GM18502 (cell line): ENCODE results near the gene PROKR1.
"Not testable (repeated sequence)": the region's sequence is repeated elsewhere in the genome, so short reads cannot be mapped to it uniquely, and the experiment has no call there.

Experiments used
- ATAC-seq: cut with Tn5 transposase; IDR thresholded peaks from one replicate; pipeline ENCODE4 v1.9.1; 2021; ENCODE audit warnings: mild to moderate bottlenecking; ENCODE audit not compliant: unreplicated experiment, poor library complexity

The PROKR1 gene

DNA sequence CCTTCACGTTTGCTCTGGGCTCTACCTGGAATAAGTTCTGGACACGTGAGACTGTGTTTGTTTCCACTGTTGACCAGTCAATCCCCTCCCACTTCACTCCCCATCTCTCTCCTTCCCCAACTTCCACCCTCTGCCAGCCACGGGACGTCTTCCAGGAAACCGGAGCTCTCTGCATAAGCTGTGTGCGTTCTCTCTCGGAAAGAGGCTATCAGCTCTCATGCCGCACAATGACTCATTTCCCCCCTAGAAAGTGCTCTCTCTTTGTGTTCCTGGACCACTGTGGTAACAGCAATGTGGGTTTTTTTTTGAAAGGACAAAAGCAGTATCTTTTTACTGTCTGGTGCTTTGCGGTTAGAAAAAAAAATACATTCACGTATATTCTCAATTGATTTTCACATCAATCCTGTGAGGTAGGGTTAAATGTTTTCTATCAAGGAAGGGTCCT, 10.2 kb downstream of the PROKR1 start:
- peak; percentile 98 for ATAC-seq

DNA sequence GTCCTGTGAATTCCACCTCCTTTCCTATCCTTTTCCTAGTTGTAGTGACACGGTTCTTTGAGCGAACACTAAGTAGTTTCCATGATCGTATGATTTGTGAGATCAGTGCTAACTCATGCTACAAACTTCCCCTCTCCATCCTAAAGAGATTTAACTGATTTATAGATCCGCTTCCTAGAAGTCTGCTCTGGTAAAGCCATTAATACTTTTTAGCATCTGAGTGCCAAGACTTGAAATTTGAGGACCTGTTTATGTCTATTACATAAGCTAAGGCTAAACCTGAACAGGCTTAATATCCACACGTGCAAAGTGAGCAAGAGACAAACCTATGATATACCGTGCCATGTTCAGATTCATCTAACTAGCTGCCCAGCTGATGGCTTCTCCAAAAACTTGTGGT, 14.9 kb downstream of the PROKR1 start:
- no peak for ATAC-seq

DNA sequence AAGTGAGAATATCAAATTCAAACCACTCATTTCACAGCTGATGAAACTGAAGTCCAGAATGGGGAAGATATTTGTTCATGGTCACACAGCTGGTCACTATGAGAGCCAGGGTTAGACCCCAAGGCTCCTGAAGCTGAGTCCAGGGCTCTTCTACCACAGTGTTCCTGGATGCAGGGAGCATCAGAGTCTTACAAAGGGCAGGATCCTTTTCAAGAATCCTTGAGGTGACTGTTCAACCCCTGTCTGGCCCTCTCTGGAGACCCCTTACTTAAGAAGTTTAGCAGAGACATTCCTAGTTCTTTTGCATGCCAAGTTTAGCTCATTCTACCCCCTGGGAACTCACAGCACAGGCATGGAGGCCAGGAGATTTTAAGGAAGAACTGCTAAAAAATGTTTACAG, 15.7 kb downstream of the PROKR1 start:
- no peak for ATAC-seq

DNA sequence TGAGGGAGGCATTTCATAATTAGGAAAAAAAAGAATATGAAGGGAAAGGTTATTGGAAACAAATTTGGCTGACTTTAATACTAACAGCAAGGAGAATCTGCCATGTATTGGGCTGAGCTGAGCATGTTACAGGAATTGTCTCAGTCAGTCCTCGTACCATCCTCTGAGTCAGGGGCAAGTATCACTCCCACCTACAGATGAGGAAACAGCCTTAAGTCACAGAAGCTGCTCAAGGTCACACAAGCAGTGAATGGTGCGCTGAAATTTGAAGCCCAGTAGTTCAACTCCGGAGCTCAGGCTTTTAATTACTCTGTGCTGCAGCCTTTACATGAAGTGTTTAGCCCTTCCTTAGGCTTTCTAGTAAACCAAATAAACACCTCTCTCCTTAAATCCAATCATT, 17.3 kb downstream of the PROKR1 start:
- ATAC-seq = no peak

DNA sequence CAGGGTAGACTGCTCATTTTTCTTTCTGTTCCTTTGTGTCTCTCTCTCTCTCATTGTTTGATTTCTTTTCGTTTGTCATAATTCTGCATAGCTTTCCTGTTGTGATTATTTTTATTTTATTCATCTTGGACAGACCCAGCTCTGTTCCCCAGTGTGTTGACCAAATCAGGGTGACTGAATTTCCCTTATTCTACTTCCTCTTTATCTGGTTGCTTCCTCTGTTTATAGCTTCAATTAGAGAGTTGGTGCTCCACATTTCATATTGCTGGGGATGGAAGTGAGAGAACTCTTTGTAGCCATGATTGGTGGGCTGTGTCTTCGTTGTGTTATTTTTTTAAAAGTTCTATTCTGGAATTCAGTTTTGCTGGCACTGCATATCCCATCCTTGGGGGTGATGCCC, 19.1 kb downstream of the PROKR1 start:
- ATAC-seq = no peak

DNA sequence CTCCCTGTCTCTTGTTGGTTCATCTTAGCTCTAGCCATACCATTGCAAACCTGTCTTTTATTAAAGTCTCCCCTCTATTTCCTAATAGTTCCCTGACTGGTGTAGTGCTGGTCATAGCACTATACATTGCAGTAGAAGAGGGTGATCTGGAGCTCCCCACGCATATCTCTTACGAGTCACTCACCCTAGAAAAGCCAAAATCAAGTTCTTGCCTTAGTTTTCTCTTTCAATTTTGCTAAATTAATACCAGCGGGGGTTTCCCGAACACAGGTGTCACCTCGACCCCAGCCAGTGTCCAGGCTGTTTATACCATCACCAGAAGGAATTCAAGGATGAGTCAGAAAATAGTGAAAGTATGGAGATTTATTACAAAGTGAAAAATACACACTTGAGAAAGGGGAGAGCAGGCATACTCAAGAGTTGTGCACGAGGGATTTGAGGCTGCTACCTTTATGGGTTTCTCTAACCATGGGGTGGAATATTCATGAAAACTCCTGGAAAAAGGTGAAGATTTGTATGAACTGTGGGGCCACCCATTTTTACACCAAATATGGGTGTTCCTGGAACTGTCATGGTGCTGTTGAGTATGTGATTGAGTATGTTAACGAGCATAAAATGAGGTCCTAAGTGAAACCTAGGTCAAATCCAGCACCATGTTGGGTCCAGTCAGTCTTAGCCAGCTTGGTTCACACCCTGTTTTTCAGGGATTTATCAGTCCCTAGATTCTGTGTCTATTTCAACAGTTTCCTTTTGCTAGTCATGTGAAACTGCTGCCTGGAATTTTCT, 20.2 kb downstream of the PROKR1 start:
- ATAC-seq = no peak

DNA sequence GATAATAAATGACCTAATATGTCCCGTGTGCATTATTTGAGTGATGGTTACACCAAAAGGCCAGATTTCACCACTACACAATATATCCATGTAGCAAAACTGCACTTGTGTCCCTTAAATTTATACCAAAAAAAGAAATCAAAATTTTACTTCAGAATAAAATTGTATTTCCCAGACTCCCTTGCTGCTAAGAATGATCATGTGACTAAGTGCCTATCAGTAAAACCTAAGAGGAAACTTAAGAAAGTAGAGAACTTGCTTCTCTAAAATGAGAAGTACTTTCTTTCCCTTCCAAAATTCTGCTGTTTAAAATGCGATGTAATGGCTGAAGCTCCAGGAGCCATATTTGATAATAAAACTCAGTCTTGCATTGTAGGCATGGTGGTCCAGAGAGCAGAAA, 24.0 kb downstream of the PROKR1 start:
- ATAC-seq = no peak

DNA sequence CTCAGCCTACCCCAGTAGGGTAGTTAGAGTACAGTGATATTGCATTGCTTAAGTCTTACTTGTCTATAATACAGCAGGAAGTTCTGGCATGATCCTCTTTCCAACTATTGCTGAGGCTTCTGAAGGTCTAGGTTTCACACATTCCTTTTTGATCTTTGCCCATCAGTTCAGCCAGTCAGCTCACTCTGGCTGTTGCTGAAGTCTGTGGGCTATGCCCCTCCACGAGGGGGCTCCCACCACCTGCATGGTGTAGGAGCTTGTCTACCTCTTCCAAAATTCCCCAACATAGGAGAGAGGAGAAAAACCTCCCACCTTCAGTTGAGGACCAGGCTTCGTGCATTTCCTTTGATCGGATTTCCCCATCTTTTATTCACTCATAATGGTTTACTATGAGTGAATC, 26.3 kb downstream of the PROKR1 start:
- no peak for ATAC-seq

DNA sequence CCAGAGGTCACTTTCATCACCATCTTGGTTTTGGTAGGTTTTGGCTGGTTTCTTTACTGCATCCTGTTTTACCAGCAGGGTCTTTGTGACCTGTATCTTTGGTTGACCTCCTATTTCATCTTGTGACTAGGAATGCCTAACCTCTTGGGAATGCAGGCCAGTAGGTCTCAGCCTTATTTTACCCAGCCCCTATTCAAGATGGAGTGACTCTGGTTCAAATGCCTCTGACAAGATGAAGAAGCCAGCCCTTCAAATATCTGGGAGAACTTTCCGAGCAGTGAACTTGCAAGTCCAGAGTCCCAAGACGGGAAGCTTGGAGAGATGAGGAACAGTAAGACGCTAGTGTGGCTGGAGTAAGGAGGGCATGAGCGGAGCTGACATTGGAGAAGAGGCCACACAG, 28.6 kb downstream of the PROKR1 start:
- ATAC-seq = no peak

DNA sequence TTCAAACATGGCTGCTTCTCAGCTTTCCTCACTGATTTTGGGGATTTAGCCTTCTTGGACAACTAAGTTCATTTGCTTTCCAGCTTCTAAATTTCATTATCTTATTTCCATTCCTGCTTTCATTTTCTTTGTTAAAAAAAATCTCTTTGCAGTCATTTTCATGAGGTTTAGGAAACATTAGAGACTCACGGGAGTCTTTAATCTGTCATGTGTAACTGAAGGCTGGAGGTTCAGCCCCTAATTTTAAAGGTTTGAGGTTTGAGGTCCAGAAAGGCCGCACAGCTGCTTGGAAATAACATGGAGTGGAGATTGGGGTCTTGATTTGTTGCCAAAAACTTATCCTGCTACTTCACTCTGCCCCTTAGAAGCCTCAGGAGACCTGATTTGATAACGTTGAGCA, 30.3 kb downstream of the PROKR1 start:
- ATAC-seq = no peak

DNA sequence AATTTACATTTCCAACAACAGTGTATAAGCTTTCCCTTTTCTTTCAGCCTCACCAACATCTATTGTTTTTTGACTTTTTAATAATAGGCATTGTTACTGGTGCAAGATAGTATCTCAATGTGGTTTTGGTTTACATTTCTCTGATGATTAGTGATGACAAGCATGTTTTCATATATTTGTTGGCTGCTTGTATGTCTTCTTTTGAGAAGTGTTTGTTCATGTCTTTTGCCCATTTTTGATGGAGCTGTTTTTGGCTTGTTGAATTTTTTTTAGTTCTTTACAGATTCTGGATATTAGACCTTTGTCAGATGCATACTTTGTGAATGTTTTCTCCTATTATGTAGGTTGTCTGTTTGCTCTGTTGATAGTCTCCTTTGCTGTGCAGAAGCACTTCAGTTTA, 32.1 kb downstream of the PROKR1 start:
- ATAC-seq = no peak

DNA sequence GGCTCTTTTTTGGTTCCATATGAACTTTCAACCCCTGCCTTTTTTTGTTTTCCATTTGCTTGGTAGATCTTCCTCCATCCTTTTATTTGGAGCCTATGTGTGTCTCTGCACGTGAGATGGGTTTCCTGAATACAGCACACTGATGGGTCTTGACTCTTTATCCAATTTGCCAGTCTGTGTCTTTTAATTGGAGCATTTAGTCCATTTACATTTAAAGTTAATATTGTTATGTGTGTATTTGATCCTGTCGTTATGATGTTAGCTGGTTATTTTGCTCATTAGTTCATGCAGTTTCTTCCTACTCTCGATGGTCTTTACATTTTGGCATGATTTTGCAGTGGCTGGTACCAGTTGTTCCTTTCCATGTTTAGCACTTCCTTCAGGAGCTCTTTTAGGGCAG, 34.5 kb downstream of the PROKR1 start:
- ATAC-seq = not testable (repeated sequence)

DNA sequence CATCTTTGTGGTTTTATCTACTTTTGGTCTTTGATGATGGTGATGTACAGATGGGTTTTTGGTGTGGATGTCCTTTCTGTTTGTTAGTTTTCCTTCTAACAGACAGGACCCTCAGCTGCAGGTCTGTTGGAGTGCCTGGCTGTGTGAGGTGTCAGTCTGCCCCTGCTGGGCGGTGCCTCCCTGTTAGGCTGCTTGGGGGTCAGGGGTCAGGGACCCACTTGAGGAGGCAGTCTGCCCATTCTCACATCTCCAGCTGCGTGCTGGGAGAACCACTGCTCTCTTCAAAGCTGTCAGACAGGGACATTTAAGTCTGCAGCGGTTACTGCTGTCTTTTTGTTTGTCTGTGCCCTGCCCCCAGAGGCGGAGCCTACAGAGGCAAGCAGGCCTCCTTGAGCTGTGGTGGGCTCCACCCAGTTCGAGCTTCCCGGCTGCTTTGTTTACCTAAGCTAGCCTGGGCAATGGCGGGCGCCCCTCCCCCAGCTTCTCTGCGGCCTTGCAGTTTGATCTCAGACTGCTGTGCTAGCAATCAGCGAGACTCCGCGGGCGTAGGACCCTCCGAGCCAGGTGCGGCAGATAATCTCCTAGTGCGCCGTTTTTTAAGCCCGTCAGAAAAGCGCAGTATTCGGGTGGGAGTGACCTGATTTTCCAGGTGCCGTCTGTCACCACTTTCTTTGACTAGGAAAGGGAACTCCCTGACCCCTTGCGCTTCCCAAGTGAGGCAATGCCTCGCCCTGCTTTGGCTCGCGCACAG, 36.0 kb downstream of the PROKR1 start:
- not testable (repeated sequence) for ATAC-seq

DNA sequence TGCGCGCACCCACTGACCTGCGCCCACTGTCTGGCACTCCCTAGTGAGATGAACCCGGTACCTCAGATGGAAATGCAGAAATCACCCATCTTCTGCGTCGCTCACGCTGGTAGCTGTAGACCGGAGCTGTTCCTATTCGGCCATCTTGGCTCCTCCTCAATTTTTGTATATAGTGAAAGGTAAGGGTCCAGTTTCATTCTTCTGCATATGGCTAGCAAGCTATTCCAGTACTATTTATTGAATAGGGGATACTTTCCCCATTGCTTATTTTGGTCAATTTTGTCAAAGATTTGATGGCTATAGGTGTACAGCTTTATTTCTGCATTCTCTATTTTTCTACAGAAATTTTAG, 36.5 kb downstream of the PROKR1 start:
- ATAC-seq = not testable (repeated sequence)

DNA sequence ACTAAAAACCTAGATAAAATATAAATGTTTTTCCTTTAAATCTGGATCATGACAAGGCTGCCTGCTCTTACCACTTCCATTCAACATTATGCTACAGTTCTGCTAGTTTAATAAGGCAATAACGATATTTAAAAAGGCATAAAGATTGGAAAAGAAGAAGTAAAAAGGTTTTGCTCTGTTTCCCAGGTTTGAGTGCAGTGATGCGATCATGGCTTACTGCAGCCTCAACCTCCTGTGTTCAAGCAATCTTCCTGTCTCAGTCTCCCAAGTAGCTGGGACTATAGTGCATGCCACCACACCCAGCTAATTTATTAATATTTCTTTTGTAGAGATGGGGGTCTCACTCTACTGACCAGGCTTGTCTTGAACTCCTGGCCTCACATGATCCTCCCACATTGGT, 40.8 kb downstream of the PROKR1 start:
- no peak for ATAC-seq

DNA sequence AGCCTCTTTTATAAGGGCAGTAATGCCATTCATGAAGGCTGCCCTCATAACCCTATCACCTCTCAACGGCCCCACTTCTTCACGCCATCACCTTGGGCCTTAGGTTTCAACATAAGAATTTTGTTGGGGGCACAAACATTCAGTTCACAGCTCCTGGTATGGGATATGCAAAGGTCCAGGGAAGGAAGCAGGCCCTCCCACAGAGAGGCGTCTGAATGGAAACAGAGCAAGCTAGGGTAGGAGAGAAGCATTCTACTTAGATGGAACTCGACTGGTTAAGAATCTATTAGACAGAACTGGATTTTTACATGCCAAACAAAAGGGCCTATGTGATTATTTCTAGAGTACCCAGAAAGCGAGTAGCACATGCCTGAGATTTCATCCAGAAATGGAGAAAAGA, 42.8 kb downstream of the PROKR1 start:
- no peak for ATAC-seq

DNA sequence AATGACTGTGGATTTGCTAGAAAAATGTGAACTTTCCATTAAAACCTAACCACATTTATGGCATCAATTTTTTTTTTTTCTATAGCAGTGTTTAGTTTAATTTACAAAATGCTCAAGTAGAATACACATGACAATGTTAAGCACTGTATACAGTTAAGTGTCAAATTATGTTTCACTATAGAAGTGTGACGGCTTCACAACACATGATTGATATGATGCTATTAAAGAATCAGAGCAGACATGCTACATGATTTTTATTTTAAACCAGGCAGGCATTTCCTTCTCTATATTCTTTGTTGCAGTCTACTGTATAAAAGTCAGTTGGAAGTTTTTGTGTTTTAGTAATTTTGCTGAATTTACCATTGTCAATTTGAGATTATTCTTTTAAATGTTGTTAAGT, 43.6 kb downstream of the PROKR1 start:
- ATAC-seq = no peak

DNA sequence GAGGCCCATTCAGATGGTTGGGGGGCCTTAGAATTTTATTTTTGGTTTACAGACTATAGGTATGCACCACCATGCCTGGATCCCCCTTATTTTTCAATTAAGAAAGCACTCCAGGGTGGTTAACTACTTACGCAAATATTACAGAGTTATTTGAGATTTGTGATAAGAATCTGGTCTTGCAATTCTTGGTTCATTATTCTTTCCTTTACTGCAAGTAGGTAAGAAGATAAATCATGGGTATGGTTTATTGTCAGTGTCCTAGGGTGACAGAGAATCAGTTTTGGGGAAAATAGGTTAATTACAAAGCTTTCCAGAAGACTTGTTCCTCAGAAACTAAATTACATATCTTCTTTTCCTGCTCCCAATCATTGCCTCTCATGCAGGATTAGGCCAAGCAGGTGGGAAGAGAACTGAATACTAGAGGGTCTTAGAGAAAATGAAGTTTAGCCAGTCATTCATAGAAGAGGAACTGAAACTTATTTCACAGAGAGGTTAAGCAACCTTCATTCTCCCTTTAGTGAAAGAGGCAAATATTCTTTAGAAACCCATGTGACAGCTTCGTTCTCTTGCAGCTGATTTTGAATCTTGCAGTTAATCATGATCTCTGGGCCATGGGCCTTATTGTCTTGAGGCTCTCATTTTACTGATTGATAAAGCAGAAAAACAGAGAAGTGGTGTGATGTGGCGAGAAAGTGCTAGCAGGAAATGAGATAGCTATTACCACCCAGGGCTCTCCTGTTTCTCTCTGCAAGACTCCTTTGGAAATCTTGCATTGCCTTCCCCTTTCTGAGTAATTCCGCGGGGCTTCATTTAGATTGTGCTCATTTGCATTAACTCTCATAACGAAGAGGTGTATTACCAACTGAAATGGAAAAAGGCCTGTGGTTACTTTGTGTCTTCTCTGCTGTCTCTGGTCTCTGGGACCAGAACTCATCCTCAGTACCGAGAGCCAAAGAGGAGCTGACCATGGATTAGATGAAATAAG, 46.5 kb downstream of the PROKR1 start:
- peak; percentile 95 for ATAC-seq

DNA sequence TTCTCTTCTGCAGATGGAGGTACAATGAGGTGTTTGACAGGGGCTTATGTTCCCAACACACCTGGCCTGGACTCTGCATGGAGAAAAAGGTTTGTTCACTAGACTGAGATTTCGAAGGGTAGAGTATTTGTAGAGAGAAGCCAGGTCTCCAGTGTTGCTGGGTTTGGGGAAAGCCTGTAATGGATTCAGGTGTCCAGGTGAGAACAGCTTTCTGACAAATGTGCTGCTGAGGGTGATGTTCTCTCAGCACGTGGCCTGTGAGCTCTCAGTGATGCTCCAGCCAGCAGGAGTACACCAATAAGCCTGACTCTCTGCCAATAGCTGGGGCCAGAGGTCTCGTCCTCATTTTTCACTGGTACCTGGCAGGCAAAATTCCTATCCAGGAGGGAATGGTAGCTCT, 47.5 kb downstream of the PROKR1 start:
- ATAC-seq = no peak

DNA sequence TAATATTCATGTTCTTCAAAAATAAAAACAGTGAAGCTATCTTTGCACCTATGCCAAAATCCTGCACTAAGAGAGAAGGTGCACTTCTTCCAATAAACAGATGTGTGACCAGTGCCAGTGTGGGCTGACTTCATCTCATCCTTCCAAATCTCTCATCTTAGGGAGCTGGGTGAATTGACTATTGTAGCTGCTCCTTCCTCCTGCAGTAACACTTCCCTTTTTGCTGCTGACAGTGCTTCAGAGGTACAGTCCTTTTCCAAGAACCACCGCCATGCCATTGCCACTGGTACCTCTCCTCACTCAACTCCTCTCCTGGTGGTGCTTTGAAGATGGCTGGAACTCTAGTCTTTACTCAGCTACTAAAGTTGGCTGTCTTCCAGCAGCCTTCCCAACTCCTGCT, 49.1 kb downstream of the PROKR1 start:
- ATAC-seq = no peak

DNA sequence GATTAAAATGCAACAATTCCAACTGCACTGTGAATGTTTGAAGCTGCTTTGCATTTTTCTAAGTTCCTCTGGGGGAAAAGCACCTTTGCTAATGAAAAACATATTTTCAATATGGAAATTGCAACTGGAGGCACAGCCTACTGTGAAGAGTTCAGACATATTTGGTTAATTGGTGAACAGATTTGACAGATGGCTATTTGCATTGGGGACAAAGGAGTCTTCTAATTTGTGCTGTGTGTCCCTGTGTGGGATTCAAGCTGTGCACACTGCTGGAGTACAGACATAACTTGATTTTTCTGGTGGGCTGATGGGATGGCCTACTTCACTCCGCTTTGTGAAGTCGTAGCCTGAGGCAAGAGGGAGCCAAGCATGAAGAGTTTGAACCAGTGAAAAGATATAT, 50.6 kb downstream of the PROKR1 start:
- ATAC-seq = no peak
